G401 (cell line): ENCODE results near the gene FGF2. TPM values are rescaled to one million over a fixed set of nuclear protein-coding genes. Genes with fewer than 3 reads are reported as not detected.
"Not testable (repeated sequence)": the region's sequence is repeated elsewhere in the genome, so short reads cannot be mapped to it uniquely, and the experiment has no call there.

Experiments
- DNase-seq: peaks from one replicate; pipeline ENCODE4 v3.0.0-alpha.2; 2015; ENCODE audit warnings: low spot score
- in situ Hi-C: cut with HindIII; loops from 2 replicates; pipeline ENCODE4 v1.10.0; 2016; ENCODE audit warnings: low sequenced_read_pairs, mixed read lengths
- total RNA-seq: library from RNA; depleted of rRNA; stranded (reverse); fragments of >200 nt; shearing (Covaris generic); gene quantifications from 2 replicates; pipeline ENCODE4 v1.2.3, GENCODE V29; 2014; rRNA removed

The FGF2 gene
- 30.9 and 47.5 TPM in 2 replicates for total RNA-seq

- in situ Hi-C loops, result no loop called here
- peak; percentile 25 for DNase-seq
Observed at GRCh38 chr4:122826553-122827257, at the start of gene FGF2. TSS of gene FGF2 (plus strand) at chr4:122826831. CDS start at chr4:122827175, 344 bp downstream.

GRCh38 chr4:122776916-122777315 is 49.7 kb upstream of the FGF2 start:
- in situ Hi-C loops, result no loop called here
- no peak for DNase-seq

GRCh38 chr4:122777846-122778673 is 48.6 kb upstream of the FGF2 start:
- DNase-seq, result no peak
- in situ Hi-C loops, result no loop called here

- in situ Hi-C loops, result no loop called here
- no peak for DNase-seq
Observed at GRCh38 chr4:122781486-122781885, 45.1 kb upstream of the FGF2 start.

- in situ Hi-C loops, result no loop called here
- DNase-seq, result peak; percentile 52
Observed at GRCh38 chr4:122783301-122784215, 43.1 kb upstream of the FGF2 start.

- in situ Hi-C loops, result no loop called here
- peak; percentile 6 for DNase-seq
Observed at GRCh38 chr4:122784261-122784660, 42.4 kb upstream of the FGF2 start.

- in situ Hi-C loops, result no loop called here
- no peak for DNase-seq
Observed at GRCh38 chr4:122785099-122785498, 41.5 kb upstream of the FGF2 start.

GRCh38 chr4:122786296-122786695 is 40.3 kb upstream of the FGF2 start:
- DNase-seq, in situ Hi-C loops: not testable (repeated sequence)

- in situ Hi-C loops, result not testable (repeated sequence)
Observed at GRCh38 chr4:122786920-122787319, 39.7 kb upstream of the FGF2 start.

GRCh38 chr4:122787940-122788339 is 38.7 kb upstream of the FGF2 start:
- DNase-seq, result peak; percentile 17
- in situ Hi-C loops, result no loop called here

More at GRCh38 chr4:122786920-122787319, 39.7 kb upstream of the FGF2 start:
- not testable (repeated sequence) for DNase-seq

GRCh38 chr4:122788935-122789334 is 37.7 kb upstream of the FGF2 start:
- in situ Hi-C loops, result no loop called here
- no peak for DNase-seq

- in situ Hi-C loops, result no loop called here
- DNase-seq, result no peak
Observed at GRCh38 chr4:122793811-122794210, 32.8 kb upstream of the FGF2 start.

GRCh38 chr4:122796801-122797404 is 29.7 kb upstream of the FGF2 start:
- in situ Hi-C loops, result no loop called here
- no peak for DNase-seq

- no peak for DNase-seq
Observed at GRCh38 chr4:122797405-122798094, 29.1 kb upstream of the FGF2 start.

GRCh38 chr4:122798101-122798500 is 28.5 kb upstream of the FGF2 start:
- DNase-seq, result peak; percentile 23
- in situ Hi-C loops, result no loop called here

More at GRCh38 chr4:122797405-122798094, 29.1 kb upstream of the FGF2 start:
- in situ Hi-C loops, result no loop called here

- in situ Hi-C loops, result no loop called here
- DNase-seq, result no peak
Observed at GRCh38 chr4:122798917-122799316, 27.7 kb upstream of the FGF2 start.

- in situ Hi-C loops, result no loop called here
Observed at GRCh38 chr4:122803788-122804208, 22.8 kb upstream of the FGF2 start.

GRCh38 chr4:122806981-122807679 is 19.5 kb upstream of the FGF2 start:
- DNase-seq, result no peak
- in situ Hi-C loops, result no loop called here

More at GRCh38 chr4:122803788-122804208, 22.8 kb upstream of the FGF2 start:
- no peak for DNase-seq
